CD4-positive, CD25-positive, alpha-beta regulatory T cell (primary cell): Measurements from ENCODE around the gene MC3R. TPM values are rescaled to one million over a fixed set of nuclear protein-coding genes. Genes with fewer than 3 reads are reported as not detected.
"Not testable (repeated sequence)": the region's sequence is repeated elsewhere in the genome, so short reads cannot be mapped to it uniquely, and the experiment has no call there.

ENCODE experiments used
- ATAC-seq, 2 donors: fragments of 150-1000 bp; cut with Tn5 transposase; one replicate each; pipeline ENCODE4 v1.10.0; 2021; ENCODE audit warnings: low read depth in 2 of 2, moderate number of reproducible peaks in 2 of 2, moderate library complexity in 1 of 2
- DNase-seq, 3 donors: peaks; one replicate each; pipeline versions ENCODE4 v3.0.0 to v3.0.0-alpha.2; 2012 to 2022; ENCODE audit warnings: mixed read lengths in 1 of 3
- H3K27ac ChIP-seq: one replicate; pipeline ENCODE4 v1.7.0; 2013; ENCODE audit warnings: mild to moderate bottlenecking, low read length; ENCODE audit not compliant: insufficient read depth, poor library complexity, severe bottlenecking
- H3K27me3 ChIP-seq: one replicate; pipeline ENCODE4 v1.7.0; 2013; ENCODE audit warnings: low read length; ENCODE audit not compliant: control insufficient read depth, insufficient read depth
- H3K36me3 ChIP-seq: one replicate; pipeline ENCODE4 v1.7.0; 2013; ENCODE audit warnings: mild to moderate bottlenecking, low read length, moderate library complexity; ENCODE audit not compliant: control insufficient read depth, insufficient read depth
- H3K4me1 ChIP-seq: 2 replicates; pipeline ENCODE4 v1.7.0; 2013; ENCODE audit warnings: mild to moderate bottlenecking, low read length; ENCODE audit not compliant: insufficient read depth, control insufficient read depth, poor library complexity, severe bottlenecking
- H3K4me3 ChIP-seq: one replicate; pipeline ENCODE4 v1.7.0; 2013; ENCODE audit warnings: low read depth, mild to moderate bottlenecking, low read length, moderate library complexity
- H3K9me3 ChIP-seq, 2 experiments: 1 replicate in 1 of 2; 2 replicates in 1 of 2; pipeline ENCODE4 v1.7.0; 2013; ENCODE audit warnings: low read length in 2 of 2, mild to moderate bottlenecking in 1 of 2, moderate library complexity in 1 of 2; ENCODE audit not compliant: control insufficient read depth in 2 of 2
- H3K27ac Mint-ChIP-seq, 3 donors: one replicate each; pipeline ENCODE4 v1.8.0; 2020 to 2022; ENCODE audit warnings: mild to moderate bottlenecking in 3 of 3, mixed read lengths in 3 of 3, moderate library complexity in 2 of 3
- H3K27me3 Mint-ChIP-seq: one replicate; pipeline ENCODE4 v1.8.0; 2022; ENCODE audit warnings: mild to moderate bottlenecking, mixed read lengths
- H3K36me3 Mint-ChIP-seq: one replicate; pipeline ENCODE4 v1.8.0; 2020; ENCODE audit warnings: mixed read lengths
- H3K4me1 Mint-ChIP-seq, 4 donors: one replicate each; pipeline ENCODE4 v1.8.0; 2020 to 2022; ENCODE audit warnings: mixed read lengths in 4 of 4, mild to moderate bottlenecking in 1 of 4
- H3K4me3 Mint-ChIP-seq, 4 donors: one replicate each; pipeline ENCODE4 v1.8.0; 2020 to 2022; ENCODE audit warnings: mild to moderate bottlenecking in 4 of 4, mixed read lengths in 4 of 4, moderate library complexity in 3 of 4
- H3K9me3 Mint-ChIP-seq, 7 donors: one replicate each; pipeline ENCODE4 v1.8.0; 2020 to 2022; ENCODE audit warnings: mixed read lengths in 7 of 7, mild to moderate bottlenecking in 3 of 7, moderate library complexity in 2 of 7
- polyA plus RNA-seq, 4 donors: library from polyadenylated mRNA; unstranded; fragments of 300-500 nt; fragmentation: Illumina TruSeq; gene quantifications; one replicate each; pipeline ENCODE4 v1.2.3, GENCODE V29; 2021
- total RNA-seq: library from RNA; stranded (reverse); gene quantifications from one replicate; pipeline ENCODE4 v1.2.3, GENCODE V29; 2022

Gene MC3R
- total and polyA plus RNA-seq, 5 donors from 2014 or later, result not detected

DNA sequence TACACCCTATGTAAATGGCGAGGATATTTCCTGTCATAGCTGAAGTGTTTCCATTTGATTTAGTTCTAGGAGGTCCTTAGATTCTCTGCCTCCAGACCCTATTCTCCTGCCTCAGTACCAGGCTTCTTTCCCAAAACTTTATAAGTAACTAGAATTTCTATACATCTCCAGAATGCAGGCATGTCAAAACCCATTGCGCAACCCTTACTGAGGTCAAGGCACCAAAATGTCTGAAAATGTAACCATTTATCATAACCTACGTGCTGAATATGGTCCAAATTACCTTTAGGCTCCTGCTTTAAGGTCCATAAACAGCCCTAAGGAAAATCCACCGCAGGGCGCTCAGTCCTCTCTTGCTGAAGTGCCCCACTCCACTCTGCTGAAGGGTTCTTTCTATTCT is 37.5 kb upstream of the MC3R start:
- DNase-seq (no peak), ATAC-seq (no peak)
- Histone ChIP-seq H3K9me3 (no peaks in the 10 kb centered on the region), H3K27me3 (no peaks in the 10 kb centered on the region), H3K4me3 (no peak overlapping the region), H3K27ac (no peak overlapping the region), H3K4me1 (no peaks in the 10 kb centered on the region), H3K36me3 (no peaks in the 10 kb centered on the region)
- Mint-ChIP-seq H3K27ac (no peak overlapping the region), H3K9me3 (peaks cover 0 to 2% (median 0%) of the 10 kb centered on the region in 7 donors), H3K36me3 (no peaks in the 10 kb centered on the region), H3K4me1 (no peaks in the 10 kb centered on the region), H3K4me3 (no peak overlapping the region), H3K27me3 (no peaks in the 10 kb centered on the region)

DNA sequence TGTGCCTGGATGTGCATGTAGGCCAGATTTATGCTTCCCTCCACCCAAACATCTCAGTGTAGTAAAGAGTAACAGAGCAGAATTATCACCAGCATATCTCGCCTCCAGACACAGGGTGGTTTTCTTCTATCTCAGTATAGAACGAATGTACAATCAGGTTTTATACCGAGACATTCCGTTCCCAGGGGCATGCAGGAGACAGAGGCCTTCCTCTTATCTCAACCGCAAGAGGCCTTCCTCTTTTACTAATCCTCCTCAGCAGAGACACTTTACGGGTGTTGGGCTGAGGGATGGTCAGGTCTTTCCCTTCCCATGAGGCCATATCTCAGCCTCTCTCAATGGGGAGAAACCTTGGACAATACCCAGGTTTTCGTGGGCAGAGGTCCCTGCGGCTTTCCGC is 36.4 kb upstream of the MC3R start:
- Histone ChIP-seq H3K36me3 (no peaks in the 10 kb centered on the region), H3K4me3 (no peak overlapping the region), H3K27me3 (no peaks in the 10 kb centered on the region), H3K9me3 (no peaks in the 10 kb centered on the region), H3K27ac (no peak overlapping the region), H3K4me1 (no peaks in the 10 kb centered on the region)
- Mint-ChIP-seq H3K4me1 (no peaks in the 10 kb centered on the region), H3K4me3 (no peak overlapping the region), H3K36me3 (no peaks in the 10 kb centered on the region), H3K27ac (no peak overlapping the region), H3K9me3 (peaks cover 0 to 2% (median 0%) of the 10 kb centered on the region in 7 donors), H3K27me3 (no peaks in the 10 kb centered on the region)
- DNase-seq (no peak), ATAC-seq (no peak)

DNA sequence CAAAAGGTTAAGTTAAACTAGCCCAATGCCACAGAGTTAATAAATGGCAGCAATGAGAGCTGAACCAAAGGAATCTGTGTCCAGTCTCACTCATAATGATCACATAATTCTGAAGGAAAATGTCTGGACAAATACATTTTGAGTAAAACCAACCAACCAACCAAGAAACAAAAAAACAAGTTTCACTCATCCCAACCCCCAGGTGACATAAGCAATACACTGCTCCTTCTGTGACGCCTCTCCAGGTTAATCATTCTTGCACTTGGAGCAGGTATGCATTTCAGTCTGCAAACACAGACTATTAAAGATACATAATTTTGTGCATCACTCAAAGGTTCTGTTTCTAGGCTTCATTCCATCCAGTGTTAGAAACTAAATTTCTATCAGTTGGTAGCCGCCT is 35.2 kb upstream of the MC3R start:
- no peak overlapping the region for H3K27ac ChIP-seq
- no peak overlapping the region for H3K4me3 ChIP-seq
- no peaks in the 10 kb centered on the region for H3K9me3 ChIP-seq
- no peaks in the 10 kb centered on the region for H3K36me3 Mint-ChIP-seq
- H3K27ac Mint-ChIP-seq, result no peak overlapping the region
- H3K4me1 ChIP-seq, result no peaks in the 10 kb centered on the region
- no peaks in the 10 kb centered on the region for H3K4me1 Mint-ChIP-seq
- no peaks in the 10 kb centered on the region for H3K27me3 Mint-ChIP-seq
- H3K4me3 Mint-ChIP-seq, result no peak overlapping the region
- ATAC-seq, result no peak
- peaks cover 0 to 2% (median 0%) of the 10 kb centered on the region in 7 donors for H3K9me3 Mint-ChIP-seq
- no peaks in the 10 kb centered on the region for H3K36me3 ChIP-seq
- H3K27me3 ChIP-seq, result no peaks in the 10 kb centered on the region
- no peak for DNase-seq

DNA sequence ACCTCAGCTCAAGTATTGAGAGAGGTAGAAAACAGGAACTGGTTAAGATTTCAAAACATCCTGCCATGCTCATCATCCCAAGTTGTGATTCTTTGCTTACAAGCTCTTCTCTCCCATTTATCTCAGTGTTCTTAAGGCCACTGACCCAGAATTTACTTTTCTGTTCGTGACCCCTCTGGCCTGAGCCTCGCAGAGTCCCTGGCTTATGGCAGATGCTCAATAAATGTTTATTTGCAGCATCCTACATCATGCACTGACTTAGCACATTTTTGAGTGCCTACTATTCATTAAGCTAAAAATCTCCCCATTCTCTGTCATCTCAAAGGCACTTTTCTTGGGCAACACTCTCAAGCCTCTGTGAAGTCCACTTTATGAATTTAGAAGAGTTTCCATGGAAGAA is 33.4 kb upstream of the MC3R start:
- Histone ChIP-seq H3K4me3 (no peak overlapping the region), H3K9me3 (peaks cover 0 to 3% of the 10 kb centered on the region in 2 experiments), H3K27me3 (no peaks in the 10 kb centered on the region), H3K27ac (no peak overlapping the region), H3K36me3 (no peaks in the 10 kb centered on the region), H3K4me1 (no peaks in the 10 kb centered on the region)
- H3K27me3 Mint-ChIP-seq, result no peaks in the 10 kb centered on the region
- H3K27ac Mint-ChIP-seq, result no peak overlapping the region
- H3K36me3 Mint-ChIP-seq, result no peaks in the 10 kb centered on the region
- H3K9me3 Mint-ChIP-seq, result peaks cover 0 to 11% (median 1%) of the 10 kb centered on the region in 7 donors
- H3K4me3 Mint-ChIP-seq, result no peak overlapping the region
- DNase-seq (no peak), ATAC-seq (no peak)
- H3K4me1 Mint-ChIP-seq, result no peaks in the 10 kb centered on the region

DNA sequence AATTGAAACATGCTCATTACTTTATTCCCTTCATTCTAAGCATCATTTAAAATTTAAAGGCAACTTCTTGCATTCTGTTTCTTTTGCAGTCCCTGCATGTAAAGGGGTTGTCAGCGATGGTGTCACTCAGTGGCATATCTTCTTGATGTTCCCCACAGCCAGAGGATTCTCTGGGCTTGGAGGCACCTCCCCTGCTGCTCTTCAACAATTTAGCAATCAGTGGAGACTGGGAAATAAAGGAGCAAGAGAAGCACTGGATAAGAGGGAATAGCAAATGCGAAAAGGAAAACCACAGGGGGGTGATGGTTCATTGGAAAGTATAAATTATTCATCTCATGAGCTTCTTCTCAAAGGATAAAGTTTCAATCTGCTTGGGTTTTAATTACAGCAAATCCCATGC is 30.7 kb upstream of the MC3R start:
- H3K4me1 Mint-ChIP-seq, result no peaks in the 10 kb centered on the region
- H3K27ac ChIP-seq, result no peak overlapping the region
- H3K27ac Mint-ChIP-seq, result no peak overlapping the region
- no peak overlapping the region for H3K4me3 Mint-ChIP-seq
- H3K27me3 Mint-ChIP-seq, result no peaks in the 10 kb centered on the region
- peaks cover 0 to 14% (median 6%) of the 10 kb centered on the region in 7 donors for H3K9me3 Mint-ChIP-seq
- H3K4me3 ChIP-seq, result no peak overlapping the region
- no peaks in the 10 kb centered on the region for H3K36me3 Mint-ChIP-seq
- DNase-seq (no peak), ATAC-seq (no peak)
- no peaks in the 10 kb centered on the region for H3K27me3 ChIP-seq
- H3K9me3 ChIP-seq, result peaks cover 0 to 4% of the 10 kb centered on the region in 2 experiments
- no peaks in the 10 kb centered on the region for H3K4me1 ChIP-seq
- no peaks in the 10 kb centered on the region for H3K36me3 ChIP-seq

DNA sequence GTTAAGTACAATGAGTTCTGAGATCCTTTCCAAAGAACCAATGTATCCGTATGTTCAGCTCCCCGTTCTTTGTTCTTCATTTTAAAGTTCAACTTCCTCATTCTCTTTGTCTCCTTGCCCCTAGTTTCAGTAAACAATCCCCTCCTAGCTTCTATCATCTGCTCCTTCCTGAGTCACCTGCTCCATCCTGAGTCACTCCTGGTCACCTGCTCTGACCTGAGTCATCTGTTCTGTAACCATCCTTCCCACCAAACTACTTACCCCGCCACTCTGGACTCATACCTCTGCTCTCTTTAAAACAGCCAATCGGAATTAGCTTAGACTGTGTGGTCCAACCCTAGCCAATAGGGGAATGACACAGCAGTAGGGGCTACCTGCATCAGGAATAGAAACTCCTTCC is 27.3 kb upstream of the MC3R start:
- H3K36me3 ChIP-seq, H3K27ac ChIP-seq, H3K4me3 Mint-ChIP-seq, DNase-seq, H3K27me3 Mint-ChIP-seq, ATAC-seq, H3K4me1 ChIP-seq, H3K27me3 ChIP-seq, H3K4me3 ChIP-seq, H3K36me3 Mint-ChIP-seq, H3K27ac Mint-ChIP-seq, H3K4me1 Mint-ChIP-seq, H3K9me3 ChIP-seq: not testable (repeated sequence)
- peaks cover 0 to 14% (median 6%) of the 10 kb centered on the region in 7 donors for H3K9me3 Mint-ChIP-seq

DNA sequence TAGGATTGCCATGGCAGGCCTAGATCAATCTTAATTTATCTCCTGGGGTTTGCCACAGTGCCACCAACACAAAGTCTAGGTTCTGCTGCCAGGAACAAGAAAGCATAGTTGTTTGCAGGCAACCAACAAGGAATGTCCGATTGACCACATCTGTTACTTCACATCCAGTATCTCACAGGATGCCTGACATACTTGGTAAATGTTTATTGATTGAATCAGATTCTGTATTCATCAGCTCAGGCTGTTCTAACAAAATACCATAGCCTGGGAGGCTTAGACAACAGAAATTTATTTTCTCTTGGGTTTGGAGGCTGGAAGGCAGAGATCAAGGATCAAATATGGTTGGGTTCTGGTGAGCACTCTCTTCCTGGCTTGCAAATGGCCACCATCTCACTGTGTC is 26.3 kb upstream of the MC3R start:
- Histone ChIP-seq H3K4me3 (no peak overlapping the region), H3K27ac (no peak overlapping the region)
- no peak overlapping the region for H3K4me3 Mint-ChIP-seq

DNA sequence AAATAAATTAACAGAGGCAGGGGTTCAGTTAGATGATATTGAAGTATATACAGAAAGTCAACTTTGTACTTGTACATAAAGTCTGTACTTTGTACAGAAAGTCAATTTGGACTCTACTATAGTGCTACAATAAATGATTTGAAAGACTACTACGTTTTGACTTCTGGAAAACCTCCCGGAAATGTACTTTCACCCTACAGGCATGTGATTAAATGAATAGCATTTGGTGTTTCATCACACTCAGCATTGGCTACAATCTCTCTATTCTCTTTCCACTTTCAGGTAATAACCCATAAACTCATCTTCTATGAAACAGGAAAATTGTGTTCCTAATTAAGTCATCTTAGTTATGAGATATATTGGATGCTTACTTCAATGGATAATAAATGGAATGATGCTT is 25.6 kb upstream of the MC3R start:
- peaks cover 0 to 14% (median 4%) of the 10 kb centered on the region in 7 donors for H3K9me3 Mint-ChIP-seq
- H3K4me1 Mint-ChIP-seq, result no peaks in the 10 kb centered on the region
- DNase-seq (no peak), ATAC-seq (no peak)
- Histone ChIP-seq H3K27ac (no peak overlapping the region), H3K27me3 (no peaks in the 10 kb centered on the region), H3K4me1 (no peaks in the 10 kb centered on the region), H3K4me3 (no peak overlapping the region), H3K9me3 (peaks cover 0 to 4% of the 10 kb centered on the region in 2 experiments), H3K36me3 (no peaks in the 10 kb centered on the region)
- H3K36me3 Mint-ChIP-seq, result no peaks in the 10 kb centered on the region
- peaks cover 4% of the 10 kb centered on the region for H3K27me3 Mint-ChIP-seq
- no peak overlapping the region for H3K27ac Mint-ChIP-seq
- H3K4me3 Mint-ChIP-seq, result no peak overlapping the region

More for the DNA sequence above, 26.3 kb upstream of the MC3R start:
- H3K27ac Mint-ChIP-seq, result no peak overlapping the region
- H3K4me1 ChIP-seq, result no peaks in the 10 kb centered on the region
- H3K27me3 ChIP-seq, result no peaks in the 10 kb centered on the region
- H3K9me3 Mint-ChIP-seq, result peaks cover 0 to 14% (median 6%) of the 10 kb centered on the region in 7 donors
- no peak for DNase-seq
- H3K4me1 Mint-ChIP-seq, result no peaks in the 10 kb centered on the region
- ATAC-seq, result no peak
- no peaks in the 10 kb centered on the region for H3K36me3 Mint-ChIP-seq
- H3K27me3 Mint-ChIP-seq, result peaks cover 4% of the 10 kb centered on the region
- no peaks in the 10 kb centered on the region for H3K36me3 ChIP-seq
- H3K9me3 ChIP-seq, result peaks cover 0 to 4% of the 10 kb centered on the region in 2 experiments
